Kidney (tissue), 14 donors: ENCODE data around the gene SPTAN1. TPM values are rescaled to one million over a fixed set of nuclear protein-coding genes. Genes with fewer than 3 reads are reported as not detected.

Experiments used
- DNase-seq, 5 donors: peaks; one replicate each; pipeline ENCODE4 v3.0.0-alpha.2; 2013 to 2020
- FAIRE-seq: peaks from 2 replicates; lab custom pipeline; 2012; peaks lifted over from hg19 to GRCh38; lab: Jason Lieb, UNC
- H3K27ac ChIP-seq, 2 donors: one replicate each; pipeline ENCODE4 v1.7.0; 2013; ENCODE audit warnings: low read depth in 2 of 2, low read length in 2 of 2, inconsistent platforms in 1 of 2
- H3K27me3 ChIP-seq: one replicate; pipeline ENCODE4 v1.7.1; 2013; ENCODE audit warnings: low read length, inconsistent platforms; ENCODE audit not compliant: control insufficient read depth, insufficient read depth
- H3K36me3 ChIP-seq, 3 donors: one replicate each; pipeline versions ENCODE4 v1.7.0 to v1.7.1; 2013; ENCODE audit warnings: low read length in 3 of 3, control low read depth in 1 of 3, inconsistent platforms in 1 of 3; ENCODE audit not compliant: insufficient read depth in 3 of 3, control insufficient read depth in 2 of 3
- H3K4me1 ChIP-seq, 3 donors: one replicate each; pipeline versions ENCODE4 v1.7.0 to v1.7.1; 2013; ENCODE audit warnings: low read length in 3 of 3, inconsistent platforms in 1 of 3, low read depth in 1 of 3; ENCODE audit not compliant: control insufficient read depth in 2 of 3, insufficient read depth in 2 of 3
- H3K4me3 ChIP-seq, 3 donors: one replicate each; pipeline versions ENCODE4 v1.7.0 to v1.8.1; 2013; ENCODE audit warnings: low read length in 3 of 3, control low read depth in 1 of 3, inconsistent platforms in 1 of 3
- H3K9ac ChIP-seq, 3 donors: one replicate each; pipeline versions ENCODE4 v1.7.0 to v1.7.1; 2013; ENCODE audit warnings: low read length in 3 of 3, control low read depth in 1 of 3, inconsistent platforms in 1 of 3
- H3K9me3 ChIP-seq, 3 donors: one replicate each; pipeline versions ENCODE4 v1.7.0 to v1.7.1; 2013; ENCODE audit warnings: low read length in 3 of 3, control low read depth in 1 of 3, inconsistent platforms in 1 of 3; ENCODE audit not compliant: control insufficient read depth in 2 of 3, insufficient read depth in 1 of 3
- intact Hi-C: fragments of 100-400 bp; cut with DNase I; formaldehyde crosslinking; loops from one replicate; pipeline ENCODE4 v1.11.1; 2022
- polyA plus RNA-seq: library from polyadenylated mRNA; stranded (reverse); fragments of 350-450 nt; fragmentation: Illumina TruSeq; extraction: RNeasy Lipid Tissue Mini Kit (QIAGEN cat#74804); gene quantifications from one replicate; pipeline ENCODE4 v1.2.3, GENCODE V29; 2014; ENCODE audit warnings: low read depth, low replicate concordance; ENCODE audit not compliant: insufficient read depth
- total RNA-seq: library from RNA; stranded (reverse); fragmentation: NEBNext Ultra II Directional; extraction: Animal tissue kit (Norgen Biotek cat#: 25700); gene quantifications from one replicate; pipeline ENCODE4 v1.2.1, GENCODE V29; 2021
- TF ChIP-seq, protein P1 (sequence below): IDR thresholded peaks from 3 replicates; pipeline ENCODE4 v1.5.1; 2012; ENCODE audit warnings: mild to moderate bottlenecking, moderate library complexity, borderline replicate concordance; ENCODE audit not compliant: insufficient read depth; ENCODE audit errors: extremely low read depth
- donor health status: control.
- donor health status: control.
- donor health status: control.
- donor health status: control.
- donor health status: control.
- donor health status: DM: yes; HTN: yes; CAD: no.
- donor health status: Normal renal cell carcinoma (clear cell type).

The SPTAN1 gene
- total and polyA plus RNA-seq, 2 donors from 2014 or later, result 210 to 354 TPM

DNA sequence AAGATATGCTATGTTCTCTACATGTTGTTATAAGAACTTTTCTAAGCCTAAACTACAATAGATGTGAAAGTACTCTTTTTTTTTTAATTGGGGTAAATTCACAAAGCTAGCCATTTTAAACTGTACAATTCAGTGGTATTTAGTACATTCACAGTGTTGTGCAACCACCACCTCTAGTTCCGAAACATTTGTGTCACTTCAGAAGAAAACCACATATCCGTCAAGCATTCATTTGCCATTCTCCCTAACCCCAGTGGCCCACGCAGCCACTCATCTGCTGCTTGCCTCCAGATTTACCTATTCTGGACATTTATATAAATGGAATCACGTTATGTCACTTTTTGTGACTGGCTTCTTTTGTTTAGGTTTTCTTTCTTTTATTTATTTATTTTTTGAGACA lies 43.1 kb downstream of the SPTAN1 start:
- no peak for DNase-seq
- H3K4me3 ChIP-seq, result no peak overlapping the region
- H3K4me1 ChIP-seq, result peaks cover 0 to 2% (median 0%) of the 10 kb centered on the region in 3 donors
- FAIRE-seq, result no peak
- H3K27me3 ChIP-seq, result no peaks in the 10 kb centered on the region
- H3K9me3 ChIP-seq, result no peaks in the 10 kb centered on the region
- H3K36me3 ChIP-seq, result peaks cover 7 to 61% (median 40%) of the 10 kb centered on the region in 3 donors
- H3K27ac ChIP-seq, result no peak overlapping the region
- intact Hi-C loops, result no loop called here
- H3K9ac ChIP-seq, result no peak overlapping the region
- TF ChIP-seq, protein P1, sequence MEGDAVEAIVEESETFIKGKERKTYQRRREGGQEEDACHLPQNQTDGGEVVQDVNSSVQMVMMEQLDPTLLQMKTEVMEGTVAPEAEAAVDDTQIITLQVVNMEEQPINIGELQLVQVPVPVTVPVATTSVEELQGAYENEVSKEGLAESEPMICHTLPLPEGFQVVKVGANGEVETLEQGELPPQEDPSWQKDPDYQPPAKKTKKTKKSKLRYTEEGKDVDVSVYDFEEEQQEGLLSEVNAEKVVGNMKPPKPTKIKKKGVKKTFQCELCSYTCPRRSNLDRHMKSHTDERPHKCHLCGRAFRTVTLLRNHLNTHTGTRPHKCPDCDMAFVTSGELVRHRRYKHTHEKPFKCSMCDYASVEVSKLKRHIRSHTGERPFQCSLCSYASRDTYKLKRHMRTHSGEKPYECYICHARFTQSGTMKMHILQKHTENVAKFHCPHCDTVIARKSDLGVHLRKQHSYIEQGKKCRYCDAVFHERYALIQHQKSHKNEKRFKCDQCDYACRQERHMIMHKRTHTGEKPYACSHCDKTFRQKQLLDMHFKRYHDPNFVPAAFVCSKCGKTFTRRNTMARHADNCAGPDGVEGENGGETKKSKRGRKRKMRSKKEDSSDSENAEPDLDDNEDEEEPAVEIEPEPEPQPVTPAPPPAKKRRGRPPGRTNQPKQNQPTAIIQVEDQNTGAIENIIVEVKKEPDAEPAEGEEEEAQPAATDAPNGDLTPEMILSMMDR, result no peak

DNA sequence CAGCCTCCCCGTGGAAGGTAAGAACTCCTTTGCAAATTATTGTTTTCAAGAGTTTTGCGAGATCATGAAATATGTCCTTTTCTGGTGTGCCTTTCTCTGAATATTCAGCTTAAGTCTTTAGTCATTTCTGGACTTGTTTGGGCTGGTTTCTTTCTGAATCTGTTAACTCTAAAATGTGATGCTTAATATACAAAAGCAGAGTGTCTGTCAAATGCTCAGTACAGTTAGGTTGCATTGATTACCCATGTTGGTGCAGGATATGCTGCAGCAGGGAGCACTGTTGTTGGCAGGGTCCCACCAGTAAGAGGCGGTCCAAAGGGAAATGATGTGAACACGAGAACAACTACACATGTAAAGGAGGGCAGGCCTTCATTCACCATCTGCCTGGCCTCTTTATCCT lies 47.7 kb downstream of the SPTAN1 start:
- intact Hi-C loops, result no loop called here
- H3K27ac ChIP-seq, result no peak overlapping the region
- no peaks in the 10 kb centered on the region for H3K9me3 ChIP-seq
- H3K27me3 ChIP-seq, result no peaks in the 10 kb centered on the region
- TF ChIP-seq, protein P1, result no peak
- FAIRE-seq (no peak), DNase-seq (no peak)
- H3K4me3 ChIP-seq, result no peak overlapping the region
- H3K9ac ChIP-seq, result no peak overlapping the region
- peaks cover 14 to 57% (median 36%) of the 10 kb centered on the region in 3 donors for H3K36me3 ChIP-seq
- peaks cover 0 to 2% (median 0%) of the 10 kb centered on the region in 3 donors for H3K4me1 ChIP-seq

DNA sequence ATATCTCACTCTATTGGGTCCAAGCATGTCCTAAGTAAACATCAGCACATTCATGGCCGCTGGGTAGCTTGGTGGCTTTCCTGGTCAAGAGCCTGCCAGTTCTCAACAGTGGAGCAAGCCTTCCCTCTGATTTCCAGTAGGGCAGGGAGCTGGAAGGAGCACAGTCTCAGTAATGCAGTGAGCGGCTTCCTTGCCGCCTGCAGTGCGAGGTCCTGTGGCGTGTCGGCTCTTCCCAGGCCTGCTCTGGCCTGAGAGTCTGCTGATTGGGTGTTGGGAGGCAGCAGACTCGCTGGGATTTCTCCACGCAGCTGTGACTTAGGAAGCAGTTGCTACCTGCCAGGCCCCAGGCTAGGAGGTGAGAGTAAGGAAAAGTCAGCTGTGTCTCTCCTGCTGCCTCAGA lies 51.3 kb downstream of the SPTAN1 start:
- H3K9me3 ChIP-seq, result no peaks in the 10 kb centered on the region
- H3K9ac ChIP-seq, result no peak overlapping the region
- no peak overlapping the region for H3K4me3 ChIP-seq
- FAIRE-seq (no peak), DNase-seq (no peak)
- peaks cover 0 to 2% (median 0%) of the 10 kb centered on the region in 3 donors for H3K4me1 ChIP-seq
- peaks cover 21 to 62% (median 47%) of the 10 kb centered on the region in 3 donors for H3K36me3 ChIP-seq
- TF ChIP-seq, protein P1, result no peak
- no peaks in the 10 kb centered on the region for H3K27me3 ChIP-seq
- no peak overlapping the region for H3K27ac ChIP-seq
- intact Hi-C loops, result no loop called here
